CMK (cell line): ENCODE results near the gene NMT2.
A peak's percentile ranks its signal among the peaks of the same experiment; 100 is the strongest.
"Not testable (repeated sequence)": the region's sequence is repeated elsewhere in the genome, so short reads cannot be mapped to it uniquely, and the experiment has no call there.

Source experiments
- DNase-seq: peaks from one replicate; pipeline ENCODE4 v3.0.0-alpha.2; 2010; ENCODE audit warnings: low read depth

NMT2 gene

DNA sequence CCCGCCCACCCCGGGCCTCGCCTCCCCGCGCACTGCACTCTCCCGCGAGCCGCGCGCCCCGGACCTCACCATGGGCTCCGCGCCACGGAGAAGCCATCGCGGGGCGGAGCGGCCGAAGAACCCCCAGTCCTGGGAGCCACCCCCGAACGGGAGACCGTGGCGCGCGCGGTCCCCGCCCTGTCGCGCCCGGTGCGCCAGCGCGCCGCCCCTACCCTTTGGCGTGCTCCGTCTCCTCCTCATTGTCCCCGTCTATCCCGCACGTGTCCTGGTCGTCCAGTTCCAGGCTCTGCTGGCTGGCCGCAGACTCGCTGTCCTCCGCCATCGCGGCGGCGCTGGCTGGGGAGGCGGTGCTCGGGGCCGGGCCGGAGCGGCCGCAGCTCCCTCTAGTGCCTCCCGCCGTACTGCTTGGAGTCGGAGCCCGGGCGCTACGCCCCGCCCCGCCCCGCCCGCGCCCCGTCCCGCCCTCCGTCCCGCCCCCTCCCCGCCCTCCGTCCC, at the start of gene NMT2:
TSS of gene NMT2 (minus strand) at position 403 of the 495 bp plus-strand sequence. CDS start at position 322, 81 bp downstream.
- peak; percentile 41 for DNase-seq

DNA sequence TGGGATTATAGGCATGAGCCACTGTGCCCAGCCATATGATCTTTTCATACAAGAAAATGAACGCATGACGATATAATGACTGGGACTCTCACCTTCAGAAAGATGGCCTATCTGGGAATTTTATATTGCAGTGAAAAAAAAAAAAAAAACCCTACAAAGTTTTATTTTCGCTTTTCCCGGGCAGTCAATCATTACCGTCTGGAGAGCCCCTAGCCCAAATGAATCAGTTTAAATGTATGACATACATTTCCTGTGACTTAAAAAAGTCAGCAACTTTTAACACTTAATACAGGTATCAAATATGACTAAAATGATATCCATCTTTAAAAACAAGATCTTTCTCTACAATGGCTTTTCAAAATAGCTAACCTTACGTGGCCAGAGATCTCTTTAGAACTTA, 48.2 kb upstream of the NMT2 start:
- no peak for DNase-seq

DNA sequence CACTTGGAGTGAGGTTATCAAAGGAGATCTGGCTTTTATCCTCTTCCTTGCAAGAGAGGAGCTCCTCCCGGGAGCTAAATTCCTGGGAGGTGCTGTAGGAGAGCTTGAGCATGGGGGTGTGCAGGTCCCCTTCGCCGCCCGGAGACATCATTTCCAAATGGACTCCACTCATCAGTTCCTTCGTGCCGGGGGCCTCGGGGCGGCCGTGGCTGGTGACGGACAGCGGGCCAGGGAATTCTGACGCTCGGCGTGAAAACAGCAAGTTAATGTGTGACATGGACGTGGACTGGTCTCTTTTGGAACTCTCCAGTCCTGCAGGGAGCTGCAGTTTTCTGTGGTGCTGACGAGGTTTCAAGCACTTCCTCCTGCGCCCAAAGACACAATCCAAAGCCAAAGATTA, 45.7 kb upstream of the NMT2 start:
- no peak for DNase-seq

GRCh38 chr10:15213461-15213861, 45.0 kb upstream of the NMT2 start:
- DNase-seq = no peak

- no peak for DNase-seq
These were observed 43.0 kb upstream of the NMT2 start for GRCh38 chr10:15211464-15211979.

- DNase-seq = no peak
These were observed 42.0 kb upstream of the NMT2 start for GRCh38 chr10:15210521-15210920.

DNA sequence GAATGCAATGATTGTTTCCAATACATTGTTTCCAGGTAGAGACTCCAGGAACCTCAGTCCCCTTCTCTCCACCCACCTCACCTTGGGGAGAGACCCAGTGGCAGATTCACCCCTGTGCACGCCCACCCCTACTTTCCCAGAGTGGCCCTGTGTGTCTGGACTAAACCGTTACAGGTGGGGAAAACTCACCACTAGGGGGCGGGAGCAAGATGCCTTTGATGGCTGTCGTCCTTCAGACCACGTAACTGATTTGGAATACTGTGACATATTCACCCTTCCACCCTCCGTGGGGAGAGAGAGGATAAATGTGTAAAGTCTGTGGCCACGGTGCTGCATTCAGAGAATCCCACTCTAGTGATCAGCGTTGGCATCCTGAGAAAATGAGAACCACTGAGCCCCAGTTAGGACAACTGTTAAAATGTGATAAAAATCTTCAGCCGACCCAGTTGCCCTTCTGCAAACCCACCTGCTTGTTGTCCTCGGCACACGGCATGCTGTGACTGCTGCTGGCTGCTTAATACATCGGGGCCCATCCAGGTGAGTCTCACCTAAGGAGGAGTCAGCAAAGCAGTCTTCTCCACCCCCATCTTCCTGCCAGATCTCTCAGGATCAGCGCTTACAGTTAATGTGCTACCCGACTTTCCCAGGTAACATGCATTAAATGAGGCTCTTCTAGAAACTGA, 41.5 kb upstream of the NMT2 start:
- peak; percentile 31 for DNase-seq

DNA sequence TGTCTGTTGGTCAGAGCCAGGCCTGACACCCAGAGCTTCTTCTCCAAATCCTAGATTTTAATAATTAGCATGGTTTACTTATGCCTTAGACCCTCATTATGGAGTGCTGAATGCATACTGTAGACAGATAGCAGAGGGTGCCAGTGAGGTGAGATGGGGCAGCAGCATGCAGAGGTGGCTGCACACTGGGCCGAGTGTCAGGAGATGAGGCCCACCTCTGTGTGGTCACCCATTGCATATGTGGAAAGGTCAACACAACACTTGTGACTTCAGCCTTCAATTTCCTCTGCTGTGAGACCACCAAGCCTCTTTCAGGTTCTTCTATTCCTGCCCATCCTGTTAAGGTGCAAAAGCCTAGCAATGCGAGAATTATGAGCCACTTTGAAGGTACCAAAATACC, 39.7 kb upstream of the NMT2 start:
- no peak for DNase-seq

- DNase-seq = not testable (repeated sequence)
These were observed 38.9 kb upstream of the NMT2 start for GRCh38 chr10:15207410-15207809.

DNA sequence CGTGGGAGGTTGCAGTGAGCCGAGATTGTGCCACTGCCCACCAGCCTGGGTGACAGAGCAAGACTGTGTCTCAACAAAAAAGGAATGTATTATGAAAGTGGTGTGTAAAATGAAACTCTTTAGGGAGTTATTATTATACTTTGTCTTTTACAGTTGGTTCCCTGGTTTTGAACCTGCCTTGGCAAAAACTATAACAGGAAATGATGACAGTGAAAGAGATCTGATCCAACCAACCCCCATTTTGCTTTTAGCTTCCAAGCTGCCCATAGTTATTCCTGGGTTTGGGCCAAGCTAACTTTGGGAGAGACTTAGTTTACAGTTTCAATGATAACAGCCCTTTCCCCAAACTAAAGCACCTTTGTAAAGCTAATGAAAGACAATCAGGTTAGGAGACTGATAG, 34.1 kb upstream of the NMT2 start:
- no peak for DNase-seq

- DNase-seq = not testable (repeated sequence)
These were observed 33.8 kb upstream of the NMT2 start for GRCh38 chr10:15202301-15202621.

DNA sequence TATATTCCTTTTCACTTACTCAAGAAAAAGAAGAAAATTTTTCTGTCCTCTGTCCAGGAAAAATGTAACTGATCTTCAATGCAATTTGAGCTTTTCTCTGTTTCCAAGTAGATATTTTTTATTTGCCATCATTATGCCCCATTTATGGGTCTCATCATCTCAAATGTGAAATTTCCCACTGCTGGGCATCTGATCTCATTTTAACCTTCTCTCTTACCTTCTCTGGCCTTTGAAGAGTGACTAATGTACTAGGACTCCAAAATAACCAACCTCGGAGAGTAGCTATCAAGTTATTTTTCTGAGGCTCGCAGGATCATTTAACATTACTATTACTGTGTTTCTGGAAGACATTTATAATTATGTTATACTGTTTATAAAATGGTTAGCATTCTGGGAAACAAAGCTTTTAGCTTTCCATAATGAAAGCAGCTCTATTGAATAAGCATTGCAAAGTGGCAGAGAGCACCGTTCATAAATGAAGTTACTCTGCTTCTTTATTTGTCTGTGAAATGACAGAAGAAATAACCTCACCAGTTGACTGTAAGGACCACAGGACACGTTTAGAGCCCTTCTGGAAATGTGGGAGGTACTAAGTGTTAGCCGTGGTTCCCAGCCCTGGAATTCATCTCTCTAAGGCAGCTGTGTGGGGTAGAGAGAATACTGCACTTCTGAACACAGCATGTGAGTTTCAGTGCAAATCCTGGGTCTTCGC, 33.3 kb upstream of the NMT2 start:
- DNase-seq = no peak

DNA sequence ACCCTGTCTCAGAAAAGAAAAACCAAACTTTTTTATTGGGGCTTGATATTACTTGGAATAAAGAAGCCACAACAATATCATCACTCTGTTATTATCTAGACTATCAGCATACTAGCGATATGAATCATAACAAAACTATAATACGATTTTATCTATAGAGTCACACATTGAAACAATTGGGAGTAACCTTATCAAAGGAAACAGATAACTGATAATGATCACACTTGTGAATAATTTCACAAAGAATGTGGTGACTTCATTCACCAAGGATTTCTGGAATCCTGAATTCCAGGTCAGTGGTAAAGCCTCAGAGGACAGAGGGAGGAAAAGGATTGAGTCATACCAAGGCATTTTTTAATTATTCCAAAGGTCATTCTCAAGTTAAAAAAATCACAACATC, 32.1 kb upstream of the NMT2 start:
- no peak for DNase-seq

DNA sequence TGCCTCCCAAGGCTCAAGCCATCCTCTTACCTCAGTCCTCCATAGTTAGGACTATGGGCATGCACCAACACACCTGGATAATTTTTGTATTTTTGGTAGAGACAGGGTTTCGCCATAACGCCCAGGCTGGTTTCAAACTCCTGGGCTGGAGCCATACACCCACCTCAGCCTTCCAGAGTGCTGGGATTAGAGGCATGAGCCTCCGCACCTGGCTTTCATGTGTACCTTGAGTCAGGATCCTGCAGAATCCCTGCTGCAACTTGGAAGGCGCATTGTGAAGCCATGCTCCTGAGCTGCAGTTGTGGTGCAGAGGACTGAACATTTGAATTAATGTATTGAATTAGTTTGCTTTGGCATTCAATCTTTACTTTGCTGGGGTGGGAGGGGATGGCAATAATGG, 29.4 kb upstream of the NMT2 start:
- DNase-seq = no peak

DNA sequence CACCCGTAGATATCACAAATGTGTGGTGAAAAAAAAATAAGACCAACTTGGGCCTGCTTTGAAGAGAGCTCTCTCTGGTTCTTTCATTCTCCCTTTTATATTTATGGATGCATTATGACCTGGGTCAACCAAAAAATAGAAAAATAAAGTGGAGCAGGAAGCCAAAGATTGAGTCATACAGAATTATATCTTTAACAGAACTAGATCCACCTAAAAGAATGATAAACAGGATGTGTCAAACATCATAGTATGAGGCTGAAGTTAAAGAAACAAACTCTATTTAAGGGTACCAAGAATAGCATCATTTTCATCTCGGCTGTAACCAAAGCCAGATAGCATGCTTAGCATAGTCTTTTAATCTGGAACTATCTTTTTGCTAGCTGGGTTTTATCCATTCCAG, 28.8 kb upstream of the NMT2 start:
- DNase-seq = no peak

GRCh38 chr10:15196021-15196834, 27.7 kb upstream of the NMT2 start:
- DNase-seq = no peak

DNA sequence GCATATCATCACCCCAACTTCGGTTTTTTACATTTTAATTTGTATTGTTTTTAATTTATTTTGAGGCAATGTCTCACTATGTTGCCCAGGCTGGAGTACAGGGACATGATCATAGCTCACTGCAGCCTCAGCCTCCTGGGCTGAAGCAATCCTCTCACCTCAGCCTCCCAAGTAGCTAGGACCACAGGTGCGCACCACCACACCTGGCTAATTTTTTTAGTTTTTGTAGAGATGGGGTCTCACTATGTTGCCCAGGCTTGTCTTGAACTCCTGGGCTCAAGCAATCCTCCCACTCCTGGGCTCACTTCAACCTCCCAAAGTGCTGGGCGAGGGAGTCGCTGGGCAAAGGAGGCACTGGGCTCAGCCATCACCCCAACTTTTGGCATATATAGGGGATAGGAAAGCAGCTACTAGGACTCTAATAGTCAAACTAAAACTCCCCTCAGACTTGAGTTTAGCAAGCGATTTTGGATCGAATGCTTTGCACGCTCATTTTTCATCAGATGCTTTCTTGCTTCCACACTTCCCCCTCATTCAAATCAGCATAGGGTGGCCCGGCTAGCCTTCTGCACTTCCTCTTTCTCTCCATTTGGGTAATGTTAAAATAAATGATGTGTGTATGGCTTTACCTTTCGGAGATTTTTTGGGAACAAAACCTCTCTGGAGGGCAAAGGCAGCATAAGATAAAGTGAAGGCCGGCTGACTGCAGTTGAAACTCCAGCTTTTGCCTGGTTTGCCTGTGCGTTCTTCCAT, 20.8 kb upstream of the NMT2 start:
- DNase-seq = no peak

DNA sequence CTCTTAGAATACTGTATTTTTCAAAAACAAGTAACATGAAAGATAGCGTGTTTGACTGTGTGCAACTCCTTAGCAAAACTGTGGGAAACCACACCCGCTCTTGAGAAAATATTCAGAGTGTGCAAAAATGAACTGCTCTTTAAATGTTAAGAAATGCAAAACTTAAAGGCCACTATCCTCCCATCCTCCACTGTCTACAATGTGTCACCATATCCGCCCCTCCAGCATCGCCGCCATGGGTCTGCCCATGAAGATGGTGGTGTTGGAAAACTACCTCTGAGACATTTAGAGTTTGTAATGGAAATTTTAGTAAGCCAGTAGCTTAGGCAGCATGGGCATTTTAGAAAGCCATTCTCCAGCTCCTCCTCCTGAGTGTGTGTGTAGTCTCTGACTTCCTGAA, 20.1 kb upstream of the NMT2 start:
- DNase-seq = no peak

DNA sequence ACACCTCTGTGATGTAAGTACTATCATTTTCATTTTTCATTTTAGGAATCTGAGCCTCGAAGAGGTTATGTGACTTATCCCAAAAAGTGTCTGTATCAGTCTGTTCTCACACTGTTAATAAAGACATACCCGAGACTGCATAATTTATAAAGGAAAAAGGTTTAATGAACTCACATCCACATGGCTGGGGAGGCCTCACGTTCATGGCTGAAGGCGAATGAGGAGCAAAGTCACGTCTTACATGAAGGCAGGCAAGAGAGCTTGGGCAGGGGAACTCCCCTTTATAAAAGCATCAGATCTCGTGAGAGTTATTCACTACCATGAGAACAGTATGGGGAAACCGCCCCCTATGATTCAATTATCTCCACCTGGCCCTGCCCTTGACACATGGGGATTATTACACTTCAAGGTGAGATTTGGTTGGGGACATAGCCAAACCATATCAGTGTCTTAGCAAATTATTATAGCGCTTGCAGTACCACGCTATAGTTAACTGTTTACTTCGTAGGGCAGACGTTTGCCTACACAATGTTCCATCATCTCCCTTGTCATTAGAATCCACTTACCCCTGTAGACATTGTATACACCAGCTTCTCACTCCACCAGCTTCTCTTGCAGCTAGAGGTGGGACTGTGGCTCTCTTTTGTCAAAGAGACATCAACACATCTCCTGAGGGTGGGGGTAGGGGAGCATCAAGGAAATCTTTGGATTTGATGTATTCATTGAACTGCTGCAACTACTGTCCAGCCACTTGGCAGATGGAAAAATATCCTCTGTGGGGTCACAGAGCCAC, 15.4 kb upstream of the NMT2 start:
- DNase-seq = no peak

DNA sequence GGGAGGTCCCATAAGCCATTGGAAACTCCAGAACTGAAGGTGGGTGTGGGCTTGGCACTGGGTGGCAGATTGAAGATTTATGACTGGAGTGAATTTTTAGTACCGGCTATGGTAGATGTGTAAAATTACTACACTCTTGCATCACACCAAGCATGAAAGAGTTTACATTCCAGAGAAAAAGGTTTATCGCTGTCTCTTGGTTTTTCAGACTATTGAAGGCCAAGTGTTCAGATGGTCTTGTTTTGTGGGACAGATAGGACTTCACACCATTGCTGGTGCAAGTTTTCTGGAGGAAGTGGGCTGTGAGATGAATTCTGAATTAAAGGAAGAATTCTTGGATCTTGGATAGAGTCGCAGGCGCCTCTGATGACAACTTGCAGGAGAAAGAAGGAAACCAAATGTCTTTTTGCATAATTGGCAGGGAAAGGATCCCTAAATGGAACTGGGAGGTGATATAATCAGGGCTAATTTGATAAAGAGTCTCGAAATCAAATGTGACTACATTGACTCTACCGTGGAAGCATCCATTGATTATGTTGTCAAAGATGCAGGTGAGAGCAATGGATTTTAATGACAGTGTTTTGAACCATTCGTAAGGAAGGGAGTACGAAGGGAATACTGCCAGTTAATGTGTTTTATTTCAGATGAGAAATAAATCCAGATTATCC, 14.2 kb upstream of the NMT2 start:
- no peak for DNase-seq
